Endodermal cell (in vitro differentiated cells): Measurements from ENCODE around the gene ZNF75A. TPM values are rescaled to one million over a fixed set of nuclear protein-coding genes. Genes with fewer than 3 reads are reported as not detected.

Experiments used
- DNase-seq: peaks from one replicate; pipeline ENCODE4 v3.0.0-alpha.2; 2017
- H3K27ac ChIP-seq: 2 replicates; pipeline ENCODE4 v1.5.1; 2013; ENCODE audit warnings: mild to moderate bottlenecking, low read depth, low read length, moderate library complexity
- H3K27me3 ChIP-seq: 2 replicates; pipeline ENCODE4 v1.6.1; 2013; ENCODE audit warnings: mild to moderate bottlenecking, low read length, moderate library complexity; ENCODE audit not compliant: insufficient read depth, control insufficient read depth, poor library complexity, severe bottlenecking
- H3K36me3 ChIP-seq: 2 replicates; pipeline ENCODE4 v1.7.0; 2013; ENCODE audit warnings: mild to moderate bottlenecking, low read length, moderate library complexity; ENCODE audit not compliant: control insufficient read depth, insufficient read depth
- H3K4me1 ChIP-seq: one replicate; pipeline ENCODE4 v1.7.0; 2013; ENCODE audit warnings: low read length; ENCODE audit not compliant: control insufficient read depth, insufficient read depth
- H3K4me3 ChIP-seq: 2 replicates; pipeline ENCODE4 v1.5.1; 2013; ENCODE audit warnings: mild to moderate bottlenecking, low read length, moderate library complexity
- H3K9ac ChIP-seq: 2 replicates; pipeline ENCODE4 v1.6.1; 2013; ENCODE audit warnings: mild to moderate bottlenecking, low read length, moderate library complexity; ENCODE audit not compliant: poor library complexity, severe bottlenecking; ENCODE audit errors: extremely low read depth
- H3K9me3 ChIP-seq: 2 replicates; pipeline ENCODE4 v1.6.1; 2013; ENCODE audit warnings: mild to moderate bottlenecking, low read length, moderate library complexity; ENCODE audit not compliant: control insufficient read depth
- H3K27ac Mint-ChIP-seq: 2 replicates; pipeline ENCODE4 v1.8.0; 2020; ENCODE audit warnings: mixed read lengths
- H3K27me3 Mint-ChIP-seq: 2 replicates; pipeline ENCODE4 v1.8.0; 2021; ENCODE audit warnings: mild to moderate bottlenecking, mixed read lengths; ENCODE audit not compliant: insufficient read depth
- H3K36me3 Mint-ChIP-seq: 2 replicates; pipeline ENCODE4 v1.8.0; 2020; ENCODE audit warnings: low read depth, mixed read lengths
- H3K4me1 Mint-ChIP-seq: 2 replicates; pipeline ENCODE4 v1.8.0; 2020; ENCODE audit warnings: mixed read lengths
- H3K4me3 Mint-ChIP-seq: 2 replicates; pipeline ENCODE4 v1.8.0; 2020; ENCODE audit warnings: mild to moderate bottlenecking, moderate library complexity, mixed read lengths
- H3K9me3 Mint-ChIP-seq: 2 replicates; pipeline ENCODE4 v1.8.0; 2020; ENCODE audit warnings: mild to moderate bottlenecking, mixed read lengths
- CTCF ChIP-seq: fragments of 200-600 bp; sonication (generic); conservative IDR thresholded peaks from 2 replicates; pipeline ENCODE4 v1.5.0; 2021; ENCODE audit warnings: antibody characterized with exemption, mild to moderate bottlenecking
- WGBS, 2 experiments: methylation state at CpG; one replicate each; pipeline versions ENCODE4 v1.1.5 to v1.1.7; 2013; ENCODE audit warnings: missing lambda C conversion rate in 2 of 2, mixed read lengths in 1 of 2; ENCODE audit not compliant: insufficient coverage in 1 of 2, insufficient read length in 1 of 2; 5-methylcytosine and 5-hydroxymethylcytosine counted together
- total RNA-seq, 2 donors: library from RNA; stranded (reverse); fragmentation: NEBNext Ultra II Directional in 1 of 2; extraction: Animal tissue kit (Norgen Biotek cat#: 25700) in 1 of 2; gene quantifications; 2 replicates in 1 of 2; 3 replicates in 1 of 2; pipeline ENCODE4 v1.2.1, GENCODE V29; 2021

ZNF75A gene
- total RNA-seq, 2 donors from 2014 or later: 23.0 to 44.0 TPM

GRCh38 chr16:3304370-3304769, 927 bp upstream of the ZNF75A start:
- no peaks in the 10 kb centered on the region for H3K4me1 Mint-ChIP-seq
- H3K9me3 Mint-ChIP-seq: peaks cover 79% of the 10 kb centered on the region
- no peak for DNase-seq
- Histone ChIP-seq H3K27me3 (no peaks in the 10 kb centered on the region), H3K9me3 (peaks cover 76% of the 10 kb centered on the region), H3K9ac (peak overlapping the region; percentile 68), H3K36me3 (peaks cover 55% of the 10 kb centered on the region), H3K4me1 (no peaks in the 10 kb centered on the region), H3K4me3 (peak overlapping the region; percentile 87), H3K27ac (no peak overlapping the region)
- TF ChIP-seq CTCF: no peak
- H3K36me3 Mint-ChIP-seq: peaks cover 72% of the 10 kb centered on the region
- peak overlapping the region; percentile 67 for H3K4me3 Mint-ChIP-seq
- peaks cover 6% of the 10 kb centered on the region for H3K27me3 Mint-ChIP-seq
- 94 to 98% methylated on average over 3 to 4 of the region's 4 CpGs for WGBS, 2 experiments
- H3K27ac Mint-ChIP-seq: peak overlapping the region; percentile 75

- Histone ChIP-seq H3K9me3 (peaks cover 79% of the 10 kb centered on the region), H3K9ac (peak overlapping the region; percentile 68), H3K4me3 (peak overlapping the region; percentile 87), H3K4me1 (no peaks in the 10 kb centered on the region), H3K27me3 (no peaks in the 10 kb centered on the region), H3K27ac (no peak overlapping the region), H3K36me3 (peaks cover 51% of the 10 kb centered on the region)
- TF ChIP-seq CTCF: no peak
- Mint-ChIP-seq H3K4me3 (peak overlapping the region; percentile 67), H3K27me3 (peaks cover 6% of the 10 kb centered on the region), H3K27ac (no peak overlapping the region), H3K4me1 (no peaks in the 10 kb centered on the region), H3K36me3 (peaks cover 72% of the 10 kb centered on the region), H3K9me3 (peaks cover 79% of the 10 kb centered on the region)
- 76 to 80% methylated on average over 10 to 11 of the region's 11 CpGs for WGBS, 2 experiments
- DNase-seq: no peak
Measured at GRCh38 chr16:3306078-3306477, 781 bp downstream of the ZNF75A start.

- Histone ChIP-seq H3K36me3 (peaks cover 89% of the 10 kb centered on the region), H3K9me3 (peaks cover 100% of the 10 kb centered on the region)
- no peaks in the 10 kb centered on the region for H3K4me1 Mint-ChIP-seq
Measured at GRCh38 chr16:3311496-3311895, 6.2 kb downstream of the ZNF75A start.

More at GRCh38 chr16:3311496-3311895, 6.2 kb downstream of the ZNF75A start:
- Mint-ChIP-seq H3K36me3 (peaks cover 97% of the 10 kb centered on the region), H3K9me3 (peaks cover 99% of the 10 kb centered on the region), H3K27me3 (no peaks in the 10 kb centered on the region), H3K4me3 (no peak overlapping the region), H3K27ac (no peak overlapping the region)
- no peak for DNase-seq
- H3K4me1 ChIP-seq: no peaks in the 10 kb centered on the region
- H3K27me3 ChIP-seq: no peaks in the 10 kb centered on the region
- H3K9ac ChIP-seq: no peak overlapping the region
- TF ChIP-seq CTCF: no peak
- H3K4me3 ChIP-seq: no peak overlapping the region
- 94 to 97% methylated on average over 3 of the region's 4 CpGs for WGBS, 2 experiments
- no peak overlapping the region for H3K27ac ChIP-seq
